ENCODE data around the gene GTF2F1. TPM values are rescaled to one million over a fixed set of nuclear protein-coding genes. Genes with fewer than 3 reads are reported as not detected.
A peak's percentile ranks its signal among the peaks of the same experiment; 100 is the strongest.
"Not testable (repeated sequence)": the region's sequence is repeated elsewhere in the genome, so short reads cannot be mapped to it uniquely, and the experiment has no call there.

GTF2F1 gene
- total RNA-seq, 4 donors from 2014 or later, result 50.8 to 57.0 (median 51.4) TPM

- H3K36me3 ChIP-seq, result no peaks in the 10 kb centered on the region
- H3K4me3 ChIP-seq (replicated peaks in 1 of 3), result no peak overlapping the region
- 59 to 68% methylated on average over 4 of the region's 4 CpGs for WGBS, 2 donors
- no peaks in the 10 kb centered on the region for H3K4me1 ChIP-seq
- no peak overlapping the region for H3K27ac ChIP-seq
- peak in 2 of 6 experiments; percentile 34 to 55 for TF ChIP-seq CTCF (IDR thresholded peaks at IDR 0.05)
- TF ChIP-seq POLR2A (IDR thresholded peaks at IDR 0.05), result no peak
- intact Hi-C loops (cut with DNase I), result no loop called here
- DNase-seq, result no peak
- no peaks in the 10 kb centered on the region for H3K27me3 ChIP-seq
- H3K9me3 ChIP-seq, result no peaks in the 10 kb centered on the region
Measured at GRCh38 chr19:6354098-6354674, 38.8 kb downstream of the GTF2F1 start.

- 84 to 94% methylated on average over 2 of the region's 2 CpGs for WGBS, 2 donors
- no peak overlapping the region for H3K4me3 ChIP-seq (replicated peaks in 1 of 3)
- H3K9me3 ChIP-seq, result no peaks in the 10 kb centered on the region
- no peaks in the 10 kb centered on the region for H3K4me1 ChIP-seq
- no peak for DNase-seq
- no peaks in the 10 kb centered on the region for H3K36me3 ChIP-seq
- intact Hi-C loops (cut with DNase I), result no loop called here
- H3K27ac ChIP-seq, result no peak overlapping the region
- H3K27me3 ChIP-seq, result no peaks in the 10 kb centered on the region
- TF ChIP-seq POLR2A (IDR thresholded peaks at IDR 0.05) (no peak), CTCF (IDR thresholded peaks at IDR 0.05) (no peak)
Measured at GRCh38 chr19:6352381-6353165, 40.4 kb downstream of the GTF2F1 start.

- no peak overlapping the region for H3K27ac ChIP-seq
- H3K27me3 ChIP-seq, result no peaks in the 10 kb centered on the region
- WGBS, 2 donors, result 56 to 78% methylated on average over 2 of the region's 2 CpGs
- no peaks in the 10 kb centered on the region for H3K4me1 ChIP-seq
- no peak overlapping the region for H3K4me3 ChIP-seq (replicated peaks in 1 of 3)
- intact Hi-C loops (cut with DNase I), result no loop called here
- H3K9me3 ChIP-seq, result no peaks in the 10 kb centered on the region
- TF ChIP-seq POLR2A (IDR thresholded peaks at IDR 0.05) (no peak), CTCF (IDR thresholded peaks at IDR 0.05) (no peak)
- DNase-seq, result no peak
- no peaks in the 10 kb centered on the region for H3K36me3 ChIP-seq
Measured at GRCh38 chr19:6350688-6351087, 42.3 kb downstream of the GTF2F1 start.

GRCh38 chr19:6349271-6349670 is 43.7 kb downstream of the GTF2F1 start:
- H3K4me3 ChIP-seq (replicated peaks in 1 of 3); H3K27ac ChIP-seq; DNase-seq; H3K9me3 ChIP-seq; H3K27me3 ChIP-seq; H3K36me3 ChIP-seq; H3K4me1 ChIP-seq; intact Hi-C loops (cut with DNase I): not testable (repeated sequence)
- WGBS, 2 donors, result 83 to 85% methylated on average over 2 of the region's 2 CpGs

GRCh38 chr19:6343462-6343861 is 49.5 kb downstream of the GTF2F1 start:
- no peak overlapping the region for H3K4me3 ChIP-seq (replicated peaks in 1 of 3)
- no peaks in the 10 kb centered on the region for H3K27me3 ChIP-seq
- H3K9me3 ChIP-seq, result no peaks in the 10 kb centered on the region
- intact Hi-C loops (cut with DNase I), result no loop called here
- DNase-seq, result no peak
- H3K36me3 ChIP-seq, result no peaks in the 10 kb centered on the region
- H3K4me1 ChIP-seq, result no peaks in the 10 kb centered on the region
- H3K27ac ChIP-seq, result no peak overlapping the region
- WGBS, 2 donors, result 94 to 100% methylated on average over 1 of the region's 1 CpG
- TF ChIP-seq POLR2A (IDR thresholded peaks at IDR 0.05) (no peak), CTCF (IDR thresholded peaks at IDR 0.05) (no peak)

Measured in thyroid gland (tissue), 4 donors.